H9 (cell line): Measurements from ENCODE around the gene MYLK. TPM values are rescaled to one million over a fixed set of nuclear protein-coding genes. Genes with fewer than 3 reads are reported as not detected.

Source experiments
- DNase-seq: peaks from one replicate; pipeline ENCODE4 v3.0.0-alpha.2; 2017
- H2AFZ ChIP-seq: one replicate; pipeline ENCODE4 v1.6.1; 2013; ENCODE audit warnings: mild to moderate bottlenecking, low read length, control low read depth, moderate library complexity
- H2AK5ac ChIP-seq: 2 replicates; pipeline ENCODE4 v1.6.1; 2013; ENCODE audit warnings: low read length, control low read depth, mixed read lengths; ENCODE audit not compliant: insufficient read length
- H2BK120ac ChIP-seq: one replicate; pipeline ENCODE4 v1.6.1; 2013; ENCODE audit warnings: low read depth, mild to moderate bottlenecking, low read length, control low read depth, inconsistent platforms; ENCODE audit not compliant: poor library complexity, severe bottlenecking
- H2BK12ac ChIP-seq: 2 replicates; pipeline ENCODE4 v1.6.1; 2013; ENCODE audit warnings: low read length, control low read depth, mixed read lengths, low read depth; ENCODE audit not compliant: insufficient read length
- H2BK15ac ChIP-seq: 2 replicates; pipeline ENCODE4 v1.6.1; 2013; ENCODE audit warnings: low read depth, low read length, control low read depth
- H2BK20ac ChIP-seq: one replicate; pipeline ENCODE4 v1.6.1; 2013; ENCODE audit warnings: low read depth, mild to moderate bottlenecking, low read length, control low read depth, inconsistent platforms; ENCODE audit not compliant: poor library complexity, severe bottlenecking
- H2BK5ac ChIP-seq: 2 replicates; pipeline ENCODE4 v1.6.1; 2013; ENCODE audit warnings: low read length, control low read depth, mixed read lengths; ENCODE audit not compliant: insufficient read length
- H3K14ac ChIP-seq: 2 replicates; pipeline ENCODE4 v1.6.1; 2013; ENCODE audit warnings: low read length, control low read depth; ENCODE audit not compliant: insufficient read depth
- H3K18ac ChIP-seq: 2 replicates; pipeline ENCODE4 v1.6.1; 2013; ENCODE audit warnings: low read depth, mild to moderate bottlenecking, mixed read lengths, low read length, control low read depth; ENCODE audit not compliant: insufficient read length
- H3K23ac ChIP-seq: 2 replicates; pipeline ENCODE4 v1.6.1; 2013; ENCODE audit warnings: low read length, control low read depth, mixed read lengths, low read depth; ENCODE audit not compliant: insufficient read length
- H3K23me2 ChIP-seq: 2 replicates; pipeline ENCODE4 v1.6.1; 2013; ENCODE audit warnings: low read depth, mild to moderate bottlenecking, mixed read lengths, low read length, control low read depth; ENCODE audit not compliant: insufficient read length, poor library complexity, severe bottlenecking
- H3K27ac ChIP-seq: 2 replicates; pipeline ENCODE4 v1.5.1; 2013; ENCODE audit warnings: low read length, control low read depth, mixed read lengths, low read depth; ENCODE audit not compliant: insufficient read length
- H3K27me3 ChIP-seq: 2 replicates; pipeline ENCODE4 v1.6.1; 2013; ENCODE audit warnings: low read length, control low read depth, inconsistent platforms; ENCODE audit not compliant: insufficient read depth
- H3K4ac ChIP-seq: 2 replicates; pipeline ENCODE4 v1.6.1; 2013; ENCODE audit warnings: low read depth, mild to moderate bottlenecking, control low read depth, inconsistent platforms, low read length, moderate library complexity
- H3K4me1 ChIP-seq: 2 replicates; pipeline ENCODE4 v1.6.1; 2013; ENCODE audit warnings: low read length, control low read depth, inconsistent platforms; ENCODE audit not compliant: insufficient read depth
- H3K4me2 ChIP-seq: 2 replicates; pipeline ENCODE4 v1.6.1; 2013; ENCODE audit warnings: low read length, control low read depth, mixed read lengths; ENCODE audit not compliant: insufficient read length, insufficient read depth
- H3K56ac ChIP-seq: 2 replicates; pipeline ENCODE4 v1.6.1; 2013; ENCODE audit warnings: low read depth, mild to moderate bottlenecking, mixed read lengths, low read length, control low read depth; ENCODE audit not compliant: insufficient read length
- H3K79me1 ChIP-seq: 2 replicates; pipeline ENCODE4 v1.6.1; 2013; ENCODE audit warnings: low read depth, mild to moderate bottlenecking, moderate library complexity, low read length, control low read depth, inconsistent platforms; ENCODE audit not compliant: insufficient read depth, poor library complexity, severe bottlenecking
- H3K79me2 ChIP-seq: 2 replicates; pipeline ENCODE4 v1.6.1; 2013; ENCODE audit warnings: low read length, control low read depth, inconsistent platforms; ENCODE audit not compliant: insufficient read depth
- H3K9ac ChIP-seq: 2 replicates; pipeline ENCODE4 v1.6.1; 2013; ENCODE audit warnings: low read length, control low read depth, mixed read lengths; ENCODE audit not compliant: insufficient read length; ENCODE audit errors: extremely low read depth
- H3K9me3 ChIP-seq: one replicate; pipeline ENCODE4 v1.6.1; 2013; ENCODE audit warnings: low read depth, low read length, inconsistent platforms; ENCODE audit not compliant: control insufficient read depth
- H3T11ph ChIP-seq: one replicate; pipeline ENCODE4 v1.6.1; 2013; ENCODE audit warnings: mild to moderate bottlenecking, low read length, control low read depth, inconsistent platforms
- H4K20me1 ChIP-seq: one replicate; pipeline ENCODE4 v1.6.1; 2013; ENCODE audit not compliant: control insufficient read depth, insufficient read length, insufficient read depth
- H4K5ac ChIP-seq: 2 replicates; pipeline ENCODE4 v1.6.1; 2013; ENCODE audit warnings: low read depth, mild to moderate bottlenecking, mixed read lengths, low read length, control low read depth; ENCODE audit not compliant: insufficient read length
- H4K8ac ChIP-seq: replicated peaks from 2 replicates; pipeline ENCODE4 v1.6.1; 2013; ENCODE audit warnings: low read length, control low read depth, mixed read lengths, low read depth; ENCODE audit not compliant: insufficient read length
- H4K91ac ChIP-seq: 2 replicates; pipeline ENCODE4 v1.6.1; 2013; ENCODE audit warnings: low read depth, mild to moderate bottlenecking, moderate library complexity, mixed read lengths, low read length, control low read depth; ENCODE audit not compliant: insufficient read length
- H3K27ac Mint-ChIP-seq, 3 experiments: 2 replicates in 2 of 3; 3 replicates in 1 of 3; pipeline ENCODE4 v1.8.0; 2020 to 2021; ENCODE audit warnings: mixed read lengths in 3 of 3, mild to moderate bottlenecking in 1 of 3, moderate library complexity in 1 of 3
- H3K27me3 Mint-ChIP-seq: 2 replicates; pipeline ENCODE4 v1.8.0; 2021; ENCODE audit warnings: low read depth, mild to moderate bottlenecking, moderate library complexity, mixed read lengths
- H3K36me3 Mint-ChIP-seq, 3 experiments: 2 replicates in 2 of 3; 3 replicates in 1 of 3; pipeline ENCODE4 v1.8.0; 2020 to 2021; ENCODE audit warnings: low read depth in 3 of 3, mixed read lengths in 3 of 3; ENCODE audit not compliant: insufficient read depth in 1 of 3
- H3K4me1 Mint-ChIP-seq, 2 experiments: 2 replicates each; pipeline ENCODE4 v1.8.0; 2020; ENCODE audit warnings: mixed read lengths in 2 of 2
- H3K4me3 Mint-ChIP-seq, 2 experiments: 2 replicates in 1 of 2; 3 replicates in 1 of 2; pipeline ENCODE4 v1.8.0; 2020 to 2021; ENCODE audit warnings: mild to moderate bottlenecking in 2 of 2, mixed read lengths in 2 of 2, moderate library complexity in 1 of 2
- H3K9me3 Mint-ChIP-seq, 2 experiments: 2 replicates in 1 of 2; 3 replicates in 1 of 2; pipeline ENCODE4 v1.8.0; 2020; ENCODE audit warnings: mild to moderate bottlenecking in 2 of 2, mixed read lengths in 2 of 2, moderate library complexity in 1 of 2
- CTCF ChIP-seq: fragments of 200-600 bp; sonication (generic); conservative IDR thresholded peaks from 3 replicates; pipeline ENCODE4 v1.8.0; 2021; ENCODE audit warnings: antibody characterized with exemption, mild to moderate bottlenecking
- WGBS: extraction: QIAGEN DNeasy Blood & Tissue Kit; methylation state at CpG from one replicate; pipeline ENCODE4 v1.1.7; 2013; ENCODE audit warnings: missing lambda C conversion rate, low lambda C conversion rate, mixed read lengths; ENCODE audit not compliant: insufficient read length; ENCODE audit errors: extremely low coverage; 5-methylcytosine and 5-hydroxymethylcytosine counted together
- total RNA-seq: library from RNA; stranded (reverse); gene quantifications from 2 replicates; pipeline ENCODE4 v1.2.1, GENCODE V29; 2021

The MYLK gene
- total RNA-seq, 1 experiment from 2014 or later, result 10.1 TPM

DNA sequence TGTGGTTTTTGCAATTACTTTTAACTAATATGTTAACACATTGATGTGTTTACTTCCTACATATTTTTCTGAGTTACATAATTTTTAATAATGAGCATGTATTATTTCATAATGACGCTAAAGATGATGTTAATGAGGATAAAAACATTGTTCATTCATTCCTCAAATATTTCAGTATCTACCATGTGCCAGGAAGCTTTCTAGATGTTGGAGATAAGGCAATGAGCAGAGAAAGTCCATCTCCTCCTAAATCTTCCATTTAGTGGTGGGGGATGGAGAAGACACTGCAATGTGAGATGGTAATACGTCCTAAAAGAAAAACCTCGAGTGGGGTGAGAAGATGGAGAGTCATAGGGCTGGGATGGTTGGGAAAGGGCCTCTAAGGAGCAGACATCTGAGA lies 132.7 kb downstream of the MYLK start:
- no peak overlapping the region for H4K91ac ChIP-seq
- H4K8ac ChIP-seq, result no peak overlapping the region
- no peak overlapping the region for H2BK5ac ChIP-seq
- no peak overlapping the region for H4K5ac ChIP-seq
- DNase-seq, result no peak
- no peak overlapping the region for H3K27ac ChIP-seq
- no CpG with 5 or more reads among the region's 3 CpGs for WGBS
- H3K4me2 ChIP-seq, result no peak overlapping the region
- H3K4me3 Mint-ChIP-seq, result no peak overlapping the region
- no peak overlapping the region for H2BK20ac ChIP-seq
- H3K79me1 ChIP-seq, result no peaks in the 10 kb centered on the region
- H2BK120ac ChIP-seq, result no peak overlapping the region
- no peak overlapping the region for H3K56ac ChIP-seq
- no peak overlapping the region for H2BK15ac ChIP-seq
- H3K18ac ChIP-seq, result no peak overlapping the region
- no peaks in the 10 kb centered on the region for H3K23me2 ChIP-seq
- no peak overlapping the region for H3K14ac ChIP-seq
- H3K4me1 Mint-ChIP-seq, result peaks cover 4 to 10% of the 10 kb centered on the region in 2 experiments; a peak in 2 of 4 replicates
- H2AFZ ChIP-seq, result no peak overlapping the region
- no peaks in the 10 kb centered on the region for H4K20me1 ChIP-seq
- H3K4ac ChIP-seq, result no peak overlapping the region
- H3K4me1 ChIP-seq, result peaks cover 3% of the 10 kb centered on the region; the same call in 1 of the 2 replicates
- no peak overlapping the region for H2BK12ac ChIP-seq
- H3K79me2 ChIP-seq, result no peaks in the 10 kb centered on the region
- H2AK5ac ChIP-seq, result no peak overlapping the region
- peaks cover 4 to 8% (median 5%) of the 10 kb centered on the region in 3 experiments; a peak in 5 of 7 replicates for H3K36me3 Mint-ChIP-seq
- H3K9ac ChIP-seq, result no peak overlapping the region
- no peak overlapping the region for H3T11ph ChIP-seq
- H3K27me3 ChIP-seq, result no peaks in the 10 kb centered on the region
- H3K23ac ChIP-seq, result no peak overlapping the region
- no peaks in the 10 kb centered on the region for H3K9me3 ChIP-seq
- TF ChIP-seq CTCF, result no peak
- no peak overlapping the region for H3K27ac Mint-ChIP-seq
- no peaks in the 10 kb centered on the region for H3K27me3 Mint-ChIP-seq
- H3K9me3 Mint-ChIP-seq, result no peaks in the 10 kb centered on the region
